Upper lobe of left lung (tissue), 6 donors: ENCODE results near the gene PWWP2B. TPM values are rescaled to one million over a fixed set of nuclear protein-coding genes. Genes with fewer than 3 reads are reported as not detected.

Source experiments
- ATAC-seq, 2 donors: fragments of 200-7000 bp; cut with Tn5 transposase; one replicate each; pipeline ENCODE4 v1.9.1; 2022; ENCODE audit warnings: mild to moderate bottlenecking in 2 of 2, moderate library complexity in 2 of 2; ENCODE audit not compliant: low FRiP score in 2 of 2
- DNase-seq, 2 donors: peaks; one replicate each; pipeline ENCODE4 v3.0.0-alpha.2; 2019 to 2020
- H3K27ac ChIP-seq, 4 donors: fragments of 200-600 bp; sonication (generic); one replicate each; pipeline ENCODE4 v1.5.1; 2016 to 2019
- H3K27me3 ChIP-seq, 4 donors: fragments of 200-600 bp; sonication (generic); one replicate each; pipeline ENCODE4 v1.5.1; 2017 to 2019
- H3K36me3 ChIP-seq, 4 donors: fragments of 200-600 bp; sonication (generic); one replicate each; pipeline ENCODE4 v1.5.1; 2016 to 2019
- H3K4me1 ChIP-seq, 4 donors: fragments of 200-600 bp; sonication (generic); one replicate each; pipeline ENCODE4 v1.5.1; 2018 to 2019
- H3K4me3 ChIP-seq, 4 donors: fragments of 200-600 bp; sonication (generic); one replicate each; pipeline ENCODE4 v1.5.1; 2017 to 2019; ENCODE audit warnings: mild to moderate bottlenecking in 2 of 4, moderate library complexity in 1 of 4
- H3K9me3 ChIP-seq, 4 donors: fragments of 200-600 bp; sonication (generic); one replicate each; pipeline ENCODE4 v1.5.1; 2018 to 2019
- CTCF ChIP-seq, 6 experiments: fragments of 450-650 bp in 4 of 6; fragments of 200-600 bp in 2 of 6; sonication (generic) in 2 of 6; IDR thresholded peaks; one replicate each; pipeline ENCODE4 v1.5.1; 2016 to 2019; ENCODE audit warnings: antibody characterized with exemption in 6 of 6
- EP300 ChIP-seq, 4 donors: sonication (generic); formaldehyde crosslinking; IDR thresholded peaks; one replicate each; pipeline ENCODE4 v1.5.1; 2017; ENCODE audit warnings: antibody characterized with exemption in 4 of 4, control low read depth in 2 of 4
- POLR2A ChIP-seq, 4 donors: fragments of 450-650 bp; IDR thresholded peaks; one replicate each; pipeline ENCODE4 v1.5.1; 2016 to 2017; ENCODE audit warnings: antibody characterized with exemption in 4 of 4, mild to moderate bottlenecking in 2 of 4
- POLR2AphosphoS5 ChIP-seq, 2 donors: sonication (generic); formaldehyde crosslinking; IDR thresholded peaks; one replicate each; pipeline ENCODE4 v1.5.1; 2017; ENCODE audit warnings: antibody characterized with exemption in 2 of 2
- WGBS, 2 donors: methylation state at CpG; one replicate each; pipeline ENCODE4 v1.1.5; 2017 to 2018; 5-methylcytosine and 5-hydroxymethylcytosine counted together
- total RNA-seq, 6 donors: library from RNA; depleted of rRNA in 4 of 6; stranded (reverse); fragments of >200 nt in 4 of 6; gene quantifications; one replicate each; pipeline versions ENCODE4 v1.1.0 to v1.2.1, GENCODE V29; 2016 to 2021
- donor health status: DM: no; HTN: no; CAD: no; lungs with moderate emphysema.
- donor health status: DM: no; HTN: yes; CAD: no; lungs with severe emphysema.

Gene PWWP2B
- total RNA-seq, 6 donors from 2014 or later, result 20.2 to 54.4 (median 32.9) TPM

GRCh38 chr10:132357286-132358058 is 39.5 kb upstream of the PWWP2B start:
- DNase-seq, result peak; percentile 6 to 59
- ATAC-seq, result no peak
- Histone ChIP-seq H3K9me3 (no peaks in the 10 kb centered on the region), H3K4me3 (no peak overlapping the region), H3K27me3 (no peaks in the 10 kb centered on the region), H3K36me3 (peaks cover 0 to 16% (median 6%) of the 10 kb centered on the region in 4 donors), H3K4me1 (no peaks in the 10 kb centered on the region), H3K27ac (no peak overlapping the region)
- WGBS, 2 donors, result 95 to 96% methylated on average over 12 to 15 of the region's 15 CpGs
- TF ChIP-seq POLR2A (IDR thresholded peaks at IDR 0.05) (no peak), POLR2AphosphoS5 (IDR thresholded peaks at IDR 0.05) (no peak), EP300 (IDR thresholded peaks at IDR 0.05) (no peak), CTCF (IDR thresholded peaks at IDR 0.05) (no peak)

GRCh38 chr10:132359305-132360040 is 37.5 kb upstream of the PWWP2B start:
- WGBS, 2 donors, result 44 to 92% methylated on average over 12 to 20 of the region's 21 CpGs
- peak in 1 of 2 donors; percentile 8 for ATAC-seq
- H3K9me3 ChIP-seq, result no peaks in the 10 kb centered on the region
- H3K36me3 ChIP-seq, result peaks cover 0 to 12% (median 4%) of the 10 kb centered on the region in 4 donors
- peak; percentile 19 to 86 for DNase-seq
- no peak overlapping the region for H3K27ac ChIP-seq
- no peak overlapping the region for H3K4me3 ChIP-seq
- no peaks in the 10 kb centered on the region for H3K4me1 ChIP-seq
- TF ChIP-seq CTCF (IDR thresholded peaks at IDR 0.05), result peak in 1 of 6 experiments; percentile 34
- no peak for TF ChIP-seq POLR2A (IDR thresholded peaks at IDR 0.05)
- H3K27me3 ChIP-seq, result no peaks in the 10 kb centered on the region

GRCh38 chr10:132360766-132361447 is 36.1 kb upstream of the PWWP2B start:
- H3K36me3 ChIP-seq, result peaks cover 0 to 17% (median 7%) of the 10 kb centered on the region in 4 donors
- DNase-seq, result peak in 1 of 2 donors; percentile 25
- peak in 1 of 2 donors; percentile 66 for ATAC-seq

GRCh38 chr10:132361581-132362101 is 35.4 kb upstream of the PWWP2B start:
- peak in 1 of 2 donors; percentile 4 for ATAC-seq
- H3K36me3 ChIP-seq, result peaks cover 0 to 24% (median 11%) of the 10 kb centered on the region in 4 donors
- 93 to 98% methylated on average over 10 to 15 of the region's 15 CpGs for WGBS, 2 donors

More at GRCh38 chr10:132360766-132361447, 36.1 kb upstream of the PWWP2B start:
- Histone ChIP-seq H3K27me3 (no peaks in the 10 kb centered on the region), H3K4me1 (no peaks in the 10 kb centered on the region), H3K27ac (no peak overlapping the region), H3K9me3 (no peaks in the 10 kb centered on the region), H3K4me3 (no peak overlapping the region)
- no peak for TF ChIP-seq EP300 (IDR thresholded peaks at IDR 0.05)
- no peak for TF ChIP-seq POLR2AphosphoS5 (IDR thresholded peaks at IDR 0.05)
- no peak for TF ChIP-seq POLR2A (IDR thresholded peaks at IDR 0.05)
- peak; percentile 35 to 57 (median 50) for TF ChIP-seq CTCF (IDR thresholded peaks at IDR 0.05)
- 76 to 91% methylated on average over 14 to 22 of the region's 22 CpGs for WGBS, 2 donors

More at GRCh38 chr10:132361581-132362101, 35.4 kb upstream of the PWWP2B start:
- no peak for TF ChIP-seq POLR2A (IDR thresholded peaks at IDR 0.05)
- no peak for TF ChIP-seq POLR2AphosphoS5 (IDR thresholded peaks at IDR 0.05)
- no peak for TF ChIP-seq CTCF (IDR thresholded peaks at IDR 0.05)
- no peak for TF ChIP-seq EP300 (IDR thresholded peaks at IDR 0.05)
- Histone ChIP-seq H3K4me1 (no peaks in the 10 kb centered on the region), H3K9me3 (no peaks in the 10 kb centered on the region), H3K4me3 (no peak overlapping the region), H3K27ac (no peak overlapping the region), H3K27me3 (no peaks in the 10 kb centered on the region)
- peak in 1 of 2 donors; percentile 8 for DNase-seq
